Measurements from ENCODE around the gene DUSP12. TPM values are rescaled to one million over a fixed set of nuclear protein-coding genes. Genes with fewer than 3 reads are reported as not detected.

Gene DUSP12
- total and polyA plus RNA-seq, 7 donors, result 12.7 to 40.3 (median 18.2) TPM

- intact Hi-C loops (cut with DNase I), result no loop called here
- DNase-seq, result no peak
- no peaks in the 10 kb centered on the region for H3K9me3 ChIP-seq
- no peak overlapping the region for H3K27ac ChIP-seq
- no peaks in the 10 kb centered on the region for H3K27me3 ChIP-seq
- peaks cover 0 to 37% (median 4%) of the 10 kb centered on the region in 4 donors for H3K36me3 ChIP-seq
- no peak overlapping the region for H3K4me3 ChIP-seq
- TF ChIP-seq POLR2A (IDR thresholded peaks at IDR 0.05) (no peak), CTCF (IDR thresholded peaks at IDR 0.05) (no peak), EP300 (IDR thresholded peaks at IDR 0.05) (no peak), POLR2AphosphoS5 (IDR thresholded peaks at IDR 0.05) (no peak)
- H3K4me1 ChIP-seq, result peaks cover 0 to 12% (median 11%) of the 10 kb centered on the region in 4 donors
- WGBS, 2 donors, result 88 to 90% methylated on average over 2 of the region's 2 CpGs
These were observed 29.8 kb downstream of the DUSP12 start for GRCh38 chr1:161779393-161779792.

- peaks cover 0 to 62% (median 15%) of the 10 kb centered on the region in 4 donors for H3K36me3 ChIP-seq
- H3K27me3 ChIP-seq, result no peaks in the 10 kb centered on the region
- H3K9me3 ChIP-seq, result no peaks in the 10 kb centered on the region
- TF ChIP-seq POLR2A (IDR thresholded peaks at IDR 0.05), result no peak
- no peak for TF ChIP-seq POLR2AphosphoS5 (IDR thresholded peaks at IDR 0.05)
- no peak for TF ChIP-seq CTCF (IDR thresholded peaks at IDR 0.05)
- TF ChIP-seq EP300 (IDR thresholded peaks at IDR 0.05), result no peak
- H3K27ac ChIP-seq, result no peak overlapping the region
- peaks cover 0 to 12% (median 11%) of the 10 kb centered on the region in 4 donors for H3K4me1 ChIP-seq
- H3K4me3 ChIP-seq, result no peak overlapping the region
- DNase-seq, result no peak
- intact Hi-C loops (cut with DNase I), result no loop called here
These were observed 32.4 kb downstream of the DUSP12 start for GRCh38 chr1:161781995-161782394.

- intact Hi-C loops (cut with DNase I), result no loop called here
- 96 to 97% methylated on average over 4 of the region's 4 CpGs for WGBS, 2 donors
These were observed 33.3 kb downstream of the DUSP12 start for GRCh38 chr1:161782886-161783285.

GRCh38 chr1:161784968-161785367 lies 35.4 kb downstream of the DUSP12 start:
- no peak for DNase-seq
- 86 to 93% methylated on average over 1 of the region's 1 CpG for WGBS, 2 donors

More at GRCh38 chr1:161782886-161783285, 33.3 kb downstream of the DUSP12 start:
- Histone ChIP-seq H3K36me3 (peaks cover 0 to 71% (median 15%) of the 10 kb centered on the region in 4 donors), H3K27ac (no peak overlapping the region), H3K4me1 (peaks cover 0 to 12% (median 11%) of the 10 kb centered on the region in 4 donors), H3K4me3 (no peak overlapping the region), H3K27me3 (no peaks in the 10 kb centered on the region), H3K9me3 (no peaks in the 10 kb centered on the region)
- no peak for TF ChIP-seq POLR2AphosphoS5 (IDR thresholded peaks at IDR 0.05)
- no peak for TF ChIP-seq POLR2A (IDR thresholded peaks at IDR 0.05)
- TF ChIP-seq EP300 (IDR thresholded peaks at IDR 0.05), result no peak
- TF ChIP-seq CTCF (IDR thresholded peaks at IDR 0.05), result no peak
- no peak for DNase-seq

More at GRCh38 chr1:161784968-161785367, 35.4 kb downstream of the DUSP12 start:
- Histone ChIP-seq H3K27ac (no peak overlapping the region), H3K4me1 (peaks cover 0 to 12% (median 11%) of the 10 kb centered on the region in 4 donors), H3K9me3 (no peaks in the 10 kb centered on the region), H3K36me3 (peaks cover 0 to 67% (median 15%) of the 10 kb centered on the region in 4 donors), H3K27me3 (no peaks in the 10 kb centered on the region), H3K4me3 (no peak overlapping the region)
- TF ChIP-seq POLR2A (IDR thresholded peaks at IDR 0.05), result no peak
- no peak for TF ChIP-seq POLR2AphosphoS5 (IDR thresholded peaks at IDR 0.05)
- TF ChIP-seq CTCF (IDR thresholded peaks at IDR 0.05), result no peak
- TF ChIP-seq EP300 (IDR thresholded peaks at IDR 0.05), result no peak
- intact Hi-C loops (cut with DNase I), result no loop called here
